ENCODE data around the gene PAPOLG.
"Not testable (repeated sequence)": the region's sequence is repeated elsewhere in the genome, so short reads cannot be mapped to it uniquely, and the experiment has no call there.

PAPOLG gene

DNA sequence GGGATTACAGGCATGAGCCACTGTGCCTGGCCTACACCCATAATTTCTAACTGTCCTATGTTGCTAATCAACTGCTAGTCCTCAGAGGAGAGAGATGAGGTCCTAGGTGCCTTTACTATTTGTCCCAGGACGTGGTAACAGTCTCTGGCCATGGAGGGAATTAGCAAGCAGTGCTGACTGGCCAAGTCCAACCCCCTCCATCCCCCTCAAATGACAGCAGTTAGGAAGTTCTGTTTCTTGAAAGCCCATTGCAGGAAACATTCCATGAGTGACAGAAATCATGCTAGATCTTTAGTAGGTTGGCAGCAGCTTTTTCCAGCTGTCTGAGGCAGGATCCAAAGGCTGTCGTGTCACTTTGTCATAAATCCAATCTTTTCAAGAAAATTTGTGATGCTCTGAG, 69.6 kb downstream of the PAPOLG start:
- DNase-seq = no peak

GRCh38 chr2:60826111-60826510, 70.0 kb downstream of the PAPOLG start:
- DNase-seq = no peak

GRCh38 chr2:60826860-60827259, 70.8 kb downstream of the PAPOLG start:
- not testable (repeated sequence) for DNase-seq

GRCh38 chr2:60827369-60827768, 71.3 kb downstream of the PAPOLG start:
- no peak for DNase-seq

- DNase-seq = no peak
Observed at GRCh38 chr2:60830991-60831390, 74.9 kb downstream of the PAPOLG start.

DNA sequence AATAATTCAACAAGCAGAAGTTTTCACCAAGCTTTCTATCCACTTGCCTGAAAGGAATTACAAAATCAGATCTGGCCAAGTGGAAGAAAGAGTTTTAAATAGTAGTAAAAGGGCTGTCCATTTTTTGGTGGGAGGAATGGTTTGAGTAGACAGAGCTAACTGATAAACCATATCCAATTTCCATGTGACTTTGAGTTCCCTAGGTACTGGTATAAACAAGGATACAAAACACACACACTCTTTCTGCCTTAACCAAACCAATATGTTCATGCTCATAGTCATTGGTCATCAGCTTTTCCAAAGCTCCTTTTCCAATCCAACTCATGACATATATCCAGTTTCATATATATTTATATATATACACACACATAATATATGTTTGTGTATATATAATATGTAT, 75.9 kb downstream of the PAPOLG start:
- DNase-seq = no peak

- no peak for DNase-seq
Observed at GRCh38 chr2:60832621-60833020, 76.6 kb downstream of the PAPOLG start.

GRCh38 chr2:60834270-60834717, 78.2 kb downstream of the PAPOLG start:
- no peak for DNase-seq

GRCh38 chr2:60836491-60836890, 80.4 kb downstream of the PAPOLG start:
- DNase-seq = no peak

DNA sequence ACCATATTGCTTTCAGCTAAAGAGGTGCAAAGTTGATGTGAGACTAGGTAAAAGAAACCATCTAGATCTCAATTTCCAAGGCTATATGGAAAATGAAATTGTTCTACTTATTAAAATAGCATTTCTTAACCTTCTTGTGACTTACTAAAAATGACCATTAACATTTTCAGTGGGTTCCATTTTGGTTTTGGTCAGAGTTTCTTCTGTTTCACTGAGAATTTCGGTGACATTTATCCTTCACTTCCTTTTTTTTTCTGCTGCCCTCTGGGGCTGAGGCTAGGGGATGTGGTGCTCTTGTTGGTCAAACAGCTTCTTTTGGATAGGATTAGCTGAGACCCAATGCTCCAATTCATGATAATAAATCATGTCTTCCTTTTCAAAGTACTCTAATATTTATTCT, 81.1 kb downstream of the PAPOLG start:
- no peak for DNase-seq

DNA sequence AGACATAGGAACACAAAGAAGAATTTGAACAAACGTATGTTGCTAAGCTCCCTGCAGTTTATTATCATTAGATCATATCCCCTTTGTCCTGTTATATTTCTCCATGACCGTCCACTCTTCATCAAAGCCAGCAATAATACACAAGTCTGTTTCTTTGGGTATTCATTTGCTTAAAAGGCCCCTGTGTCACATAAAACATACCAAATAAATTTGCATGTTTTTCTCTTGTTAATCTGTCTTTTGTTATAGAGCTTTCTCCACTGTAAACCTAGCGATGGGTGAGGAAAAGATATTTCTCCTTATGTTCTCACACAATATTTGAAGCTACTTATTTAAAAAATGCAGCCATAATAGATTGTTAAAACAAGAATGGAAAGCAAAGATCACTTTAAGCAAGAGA, 82.4 kb downstream of the PAPOLG start:
- DNase-seq = no peak

DNA sequence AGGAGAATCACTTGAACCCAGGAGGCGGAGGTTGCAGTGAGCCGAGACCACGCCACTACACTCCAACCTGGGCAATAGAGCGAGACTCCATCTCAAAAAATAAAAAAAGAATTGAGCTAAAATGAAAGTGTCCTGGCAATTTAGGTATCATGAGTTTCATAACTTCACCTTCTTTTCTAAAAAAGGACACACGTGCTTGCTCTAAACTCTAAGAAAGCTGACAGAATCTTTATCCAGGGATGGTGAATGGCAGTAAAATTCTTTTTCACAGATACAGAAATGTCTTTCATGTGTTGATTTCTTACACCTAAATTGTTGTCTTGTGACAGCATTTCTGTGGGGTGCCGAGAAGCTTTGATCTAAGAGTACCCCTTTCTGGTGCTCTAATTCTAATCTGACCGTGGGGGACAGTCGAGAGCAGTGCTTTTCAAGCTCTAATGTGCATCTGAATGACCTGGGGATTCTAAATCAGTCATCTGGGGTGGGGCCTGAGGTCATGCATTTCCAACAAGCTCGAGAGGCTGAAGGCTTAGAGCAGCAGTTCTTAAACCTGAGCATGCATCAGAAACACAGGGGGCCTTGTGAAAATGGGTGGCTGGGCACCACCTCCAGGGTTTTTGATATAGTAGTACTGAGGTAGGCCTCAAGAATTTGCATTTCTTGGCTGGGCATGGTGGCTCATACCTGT, 83.2 kb downstream of the PAPOLG start:
- DNase-seq = no peak

- DNase-seq = no peak
Observed at GRCh38 chr2:60840880-60841279, 84.8 kb downstream of the PAPOLG start.

- DNase-seq = no peak
Observed at GRCh38 chr2:60843006-60843405, 86.9 kb downstream of the PAPOLG start.

DNA sequence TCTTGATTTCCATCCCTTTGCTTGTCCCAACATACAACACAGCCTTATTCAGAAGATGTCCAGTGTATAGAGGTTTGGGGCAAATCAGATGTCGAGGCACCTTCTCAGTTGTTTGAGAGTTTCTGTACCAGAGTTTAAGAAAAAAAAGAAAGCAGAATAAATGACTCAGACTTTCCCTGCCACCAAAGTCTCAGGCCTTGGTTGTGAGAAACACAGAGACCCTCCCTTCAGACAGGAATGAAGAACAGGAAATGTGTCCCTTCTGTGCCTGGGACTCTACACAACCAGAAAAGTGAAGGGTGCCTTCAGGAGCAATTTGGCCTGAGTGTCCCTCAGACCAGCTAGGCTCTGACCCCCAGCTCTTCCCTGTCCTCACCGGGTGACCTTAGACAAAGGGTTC, 88.0 kb downstream of the PAPOLG start:
- DNase-seq = no peak

GRCh38 chr2:60847854-60848253, 91.8 kb downstream of the PAPOLG start:
- DNase-seq = no peak

Data from NCI-H1417 treated with DMSO at 0.1 percent for 48 hours (cell line).